HG03064 (cell line): ENCODE measurements around the gene PI4KA.
"Not testable (repeated sequence)": the region's sequence is repeated elsewhere in the genome, so short reads cannot be mapped to it uniquely, and the experiment has no call there.

Experiments used
- ATAC-seq: cut with Tn5 transposase; IDR thresholded peaks from one replicate; pipeline ENCODE4 v1.9.1; 2021; ENCODE audit warnings: low read depth; ENCODE audit not compliant: unreplicated experiment

Gene PI4KA

DNA sequence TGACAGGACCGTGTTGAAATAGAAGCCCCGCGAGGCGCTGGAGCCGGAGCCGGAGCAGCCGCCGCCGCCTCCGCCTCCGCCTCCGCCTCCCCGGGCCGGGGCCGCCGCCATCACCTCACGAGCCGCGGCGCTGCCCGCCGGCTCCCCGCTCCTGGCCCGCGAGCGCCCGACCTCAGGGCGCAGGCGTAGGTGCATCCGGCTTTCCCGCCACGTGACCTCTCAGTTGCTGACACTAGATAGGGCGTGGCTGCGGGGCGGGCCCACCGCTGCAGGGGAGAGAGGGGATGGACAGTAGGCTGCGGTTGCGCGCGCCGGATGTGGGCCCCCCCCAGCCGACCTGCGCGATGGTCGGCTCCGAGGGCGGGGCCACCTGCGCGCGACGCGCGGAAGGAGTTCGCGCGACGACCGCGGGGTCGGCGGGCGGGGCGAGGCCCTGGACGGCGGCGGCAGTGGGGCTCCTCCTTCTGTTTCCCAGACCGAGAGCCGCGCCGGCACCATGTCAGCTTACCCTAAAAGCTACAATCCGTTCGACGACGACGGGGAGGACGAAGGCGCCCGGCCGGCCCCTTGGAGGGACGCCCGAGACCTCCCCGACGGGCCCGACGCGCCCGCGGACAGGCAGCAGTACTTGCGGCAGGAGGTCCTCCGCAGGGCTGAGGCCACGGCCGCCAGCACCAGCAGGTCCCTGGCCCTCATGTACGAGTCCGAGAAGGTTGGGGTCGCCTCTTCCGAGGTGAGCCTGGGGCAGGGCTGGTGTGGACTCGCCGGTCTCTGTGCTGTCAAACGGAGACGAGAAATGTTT is at the start of gene PI4KA, which contains the start of gene SNAP29:
PI4KA (minus strand) TSS at position 197 of the 802 bp plus-strand sequence; CDS start at position 111, 86 bp downstream.
SNAP29 (plus strand) TSS at position 393 of the 802 bp plus-strand sequence; CDS start at position 497, 104 bp downstream.
- peak; percentile 78 for ATAC-seq

DNA sequence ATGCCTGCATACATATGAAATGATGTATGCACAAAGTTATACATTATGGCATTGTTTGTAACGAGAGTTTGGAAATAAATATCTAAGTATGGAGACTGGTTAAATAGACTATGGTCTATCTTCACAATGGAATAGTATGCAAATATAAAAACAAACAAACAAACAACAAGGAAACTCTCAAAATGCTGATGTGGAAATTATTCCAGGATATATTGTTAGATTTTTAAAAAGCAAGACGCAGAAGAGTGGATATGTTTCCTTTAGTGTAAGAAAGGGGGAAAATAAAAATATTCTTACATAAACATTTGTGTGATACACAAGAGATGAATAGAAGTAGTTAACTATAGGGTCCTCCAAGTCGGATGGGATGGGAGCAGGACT is 47.8 kb upstream of the PI4KA start:
- no peak for ATAC-seq

GRCh38 chr22:20905415-20906386 is 47.1 kb upstream of the PI4KA start:
- no peak for ATAC-seq

- no peak for ATAC-seq
These were observed 46.4 kb upstream of the PI4KA start for GRCh38 chr22:20904980-20905355.

DNA sequence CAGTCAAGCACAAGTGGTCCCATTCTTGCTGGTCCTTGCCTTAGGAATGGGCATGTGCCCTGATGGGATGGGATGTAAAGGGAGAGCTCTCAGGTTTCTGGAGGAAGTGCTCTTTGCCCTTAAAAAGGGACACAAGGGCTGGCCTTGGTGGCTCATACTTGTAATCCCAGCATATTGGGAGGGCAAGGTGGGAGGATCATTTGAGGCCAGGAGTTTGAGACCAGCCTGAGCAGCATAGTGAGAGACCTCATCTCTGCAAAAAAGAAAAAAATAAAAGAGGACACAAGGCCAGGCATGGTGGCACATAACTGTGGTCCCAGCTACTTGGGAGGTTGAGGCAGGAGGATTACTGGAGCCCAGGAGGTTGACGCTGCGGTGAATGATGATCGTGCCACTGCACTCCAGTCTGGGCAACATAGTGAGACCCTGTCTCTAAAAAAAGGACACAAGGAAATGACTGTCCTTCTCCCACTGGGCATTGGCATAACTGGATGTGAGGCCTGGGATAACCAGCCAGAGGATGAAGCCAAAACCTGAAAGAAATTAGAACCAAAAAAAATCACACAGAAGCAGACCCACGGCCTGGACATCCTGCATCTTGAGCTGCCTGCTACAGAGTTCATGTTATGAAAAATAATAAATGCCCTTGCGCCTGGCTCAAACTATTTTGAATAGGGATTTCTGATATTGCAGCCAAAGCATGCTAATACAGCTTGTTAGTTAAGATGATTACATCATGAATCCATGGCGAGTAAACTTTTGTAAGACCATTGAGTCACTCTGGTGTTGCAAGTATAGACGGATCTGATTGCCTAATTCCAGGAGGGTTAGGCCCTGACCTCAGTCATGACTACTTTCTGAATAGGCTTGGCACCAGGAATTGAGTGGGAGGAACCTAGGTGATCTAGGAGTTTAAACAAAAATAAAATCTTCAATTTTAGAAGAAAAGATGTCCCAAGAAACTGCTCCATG is 45.7 kb upstream of the PI4KA start:
- no peak for ATAC-seq

GRCh38 chr22:20903093-20903492 is 44.5 kb upstream of the PI4KA start:
- no peak for ATAC-seq

DNA sequence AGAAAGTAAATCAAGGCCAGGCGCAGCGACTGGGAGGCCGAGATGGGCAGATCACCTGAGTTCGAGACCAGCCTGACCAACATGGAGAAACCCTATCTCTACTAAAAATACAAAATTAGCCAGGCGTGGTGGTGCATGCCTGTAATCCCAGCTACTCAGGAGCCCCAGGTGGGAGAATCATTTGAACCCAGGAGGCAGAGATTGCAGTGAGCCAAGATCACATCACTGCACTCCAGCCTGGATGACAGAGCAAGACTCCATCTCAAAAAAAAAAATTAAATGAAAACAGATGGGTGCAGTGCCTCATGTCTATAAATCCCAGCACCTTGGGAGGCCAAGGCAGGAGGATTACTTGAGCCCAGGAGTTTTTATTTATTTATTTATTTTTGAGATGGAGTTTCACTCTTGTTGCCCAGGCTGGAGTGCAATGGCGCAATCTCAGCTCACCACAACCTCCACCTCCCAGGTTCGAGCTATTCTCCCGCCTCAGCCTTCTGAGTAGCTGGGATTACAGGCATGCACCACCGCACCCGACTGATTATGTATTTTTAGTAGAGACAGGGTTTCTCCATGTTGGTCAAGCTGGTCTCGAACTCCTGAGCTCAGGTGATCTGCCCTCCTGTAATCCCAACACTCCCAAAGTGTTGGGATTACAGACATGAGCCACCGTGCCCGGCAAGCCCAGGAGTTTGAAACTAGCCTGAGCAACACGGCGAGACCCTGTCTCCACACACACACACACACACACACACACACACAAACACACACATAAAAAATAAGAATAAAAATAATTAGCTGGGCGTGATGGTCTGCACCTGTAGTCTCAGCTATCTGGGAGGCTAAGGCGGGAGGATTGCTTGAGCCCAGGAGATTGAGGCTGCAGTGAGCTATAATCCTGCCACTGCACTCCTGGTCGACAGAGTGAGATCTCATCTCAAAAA is 42.8 kb upstream of the PI4KA start:
- not testable (repeated sequence) for ATAC-seq

GRCh38 chr22:20899827-20900423 is 41.3 kb upstream of the PI4KA start:
- no peak for ATAC-seq

DNA sequence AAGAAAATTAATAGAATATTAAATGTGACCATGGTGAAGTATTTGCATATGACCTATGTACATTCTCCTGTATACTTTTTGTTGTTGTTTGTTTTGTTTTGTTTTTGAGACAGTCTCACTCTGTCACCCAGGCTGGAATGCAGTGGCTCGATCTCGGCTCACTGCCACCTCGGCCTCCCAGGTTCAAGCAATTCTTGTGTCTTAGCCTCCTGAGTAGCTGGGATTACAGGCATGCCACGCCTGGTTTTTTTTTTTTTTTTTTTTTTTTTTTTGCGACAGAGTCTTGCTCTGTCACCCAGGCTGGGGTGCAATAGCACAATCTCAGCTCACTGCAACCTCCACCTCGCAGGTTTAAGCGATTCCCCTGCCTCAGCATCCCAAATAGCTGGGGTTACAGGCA is 39.1 kb upstream of the PI4KA start:
- ATAC-seq: not testable (repeated sequence)

DNA sequence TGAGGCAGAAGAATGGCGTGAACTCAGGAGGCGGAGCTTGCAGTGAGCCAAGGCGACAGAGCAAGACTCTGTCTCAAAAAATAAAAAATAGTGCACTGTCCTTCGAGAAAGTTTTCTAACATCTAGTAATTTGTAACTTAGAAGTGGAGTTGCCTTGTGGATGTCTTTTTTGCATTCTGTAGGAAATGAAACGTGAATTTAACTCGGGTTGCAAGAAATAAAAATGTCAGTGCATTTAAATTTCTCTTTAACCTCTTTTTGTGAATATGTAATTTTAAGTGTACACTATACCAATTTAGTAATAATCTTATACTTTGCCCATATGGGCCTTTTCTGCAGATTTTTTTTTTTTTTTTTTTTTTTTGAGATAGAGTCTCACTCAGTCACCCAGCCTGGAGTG is 32.4 kb upstream of the PI4KA start:
- ATAC-seq: no peak

DNA sequence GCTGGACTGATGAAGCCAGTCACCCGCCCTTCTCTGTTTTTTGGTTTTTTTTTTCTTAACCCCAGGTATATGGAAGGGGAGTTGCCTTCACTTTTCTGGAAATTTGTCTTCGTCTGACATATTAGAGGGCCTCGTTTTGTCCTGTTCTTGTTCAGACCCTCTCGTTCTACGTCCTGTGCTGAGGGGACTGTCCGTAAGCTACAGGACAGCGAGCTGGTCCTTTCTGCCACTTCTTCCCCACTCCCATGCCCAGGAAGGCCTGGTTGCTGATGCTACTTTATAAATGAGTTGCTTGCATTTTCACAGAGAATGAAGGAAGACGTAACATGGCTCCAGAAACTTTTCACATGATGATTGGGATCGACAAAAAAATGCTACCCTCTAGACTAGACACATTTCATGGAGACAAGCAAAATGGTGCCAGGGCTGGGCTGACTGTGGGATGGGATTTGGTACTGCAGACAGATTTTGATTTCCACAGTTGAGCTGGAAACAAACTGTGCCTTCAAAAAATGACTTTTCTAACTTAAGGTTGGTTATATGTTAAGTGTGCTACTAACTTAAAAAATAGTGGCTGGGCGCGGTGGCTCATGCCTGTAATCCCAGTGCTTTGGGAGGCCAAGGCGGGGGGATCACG is 31.4 kb upstream of the PI4KA start:
- ATAC-seq: no peak

- ATAC-seq: no peak
These were observed 30.6 kb upstream of the PI4KA start for GRCh38 chr22:20889025-20889704.

DNA sequence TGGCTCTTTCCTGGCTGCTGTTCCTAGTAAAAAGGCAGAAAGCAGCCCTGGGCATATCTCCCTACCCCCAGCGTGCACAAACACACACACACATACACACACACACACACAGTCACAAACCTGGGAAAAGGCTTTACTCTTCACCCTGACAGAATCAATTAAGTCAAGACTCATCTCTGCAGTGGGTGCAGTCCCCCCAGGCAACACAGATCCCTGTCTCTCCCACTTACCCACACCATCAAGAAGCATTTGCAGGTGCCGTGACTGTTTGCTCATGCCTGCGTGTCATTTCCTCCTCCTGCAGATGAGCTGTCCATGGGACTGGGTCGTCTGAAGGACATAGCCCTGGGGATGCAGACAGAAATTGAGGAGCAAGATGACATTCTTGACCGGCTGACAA is 28.8 kb upstream of the PI4KA start:
- ATAC-seq: no peak

DNA sequence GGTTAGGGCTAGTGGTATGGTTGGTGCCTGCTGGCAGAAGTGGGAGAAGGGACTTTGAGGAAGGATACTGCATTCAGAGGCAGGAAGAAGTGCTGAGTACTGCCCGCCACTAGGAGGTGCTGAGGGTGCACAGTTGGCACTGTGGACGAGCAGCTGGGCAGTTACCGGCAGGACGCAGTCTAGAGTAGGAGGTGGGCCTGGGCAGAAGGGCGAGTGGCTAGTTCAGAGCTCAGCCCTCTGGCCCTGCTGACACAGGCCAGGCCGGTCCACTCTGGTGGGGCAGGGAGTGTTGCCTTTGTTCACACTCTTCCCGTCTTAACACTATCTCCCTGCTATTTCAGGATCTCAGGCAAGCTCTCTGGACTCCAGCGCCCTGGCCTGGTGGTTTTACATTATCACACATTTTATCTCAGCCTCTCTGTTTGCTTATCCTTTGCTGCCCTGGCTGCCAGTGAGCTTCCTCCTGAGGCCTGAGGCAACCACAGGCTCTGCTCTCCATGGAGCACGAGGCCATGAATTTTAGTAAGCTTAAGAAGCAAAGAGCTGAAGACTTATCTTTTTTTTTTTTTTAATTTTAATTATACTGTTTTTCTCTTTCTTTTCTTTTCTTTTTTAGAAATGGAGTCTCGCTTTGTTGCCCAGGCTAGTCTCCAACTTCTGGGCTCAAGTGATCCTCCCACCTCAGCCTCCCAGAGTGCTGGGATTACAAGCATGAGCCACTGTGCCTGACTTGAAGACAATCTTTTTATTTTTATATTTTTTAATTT is 27.1 kb upstream of the PI4KA start:
- ATAC-seq: no peak

GRCh38 chr22:20885017-20885556 is 26.5 kb upstream of the PI4KA start:
- ATAC-seq: no peak

DNA sequence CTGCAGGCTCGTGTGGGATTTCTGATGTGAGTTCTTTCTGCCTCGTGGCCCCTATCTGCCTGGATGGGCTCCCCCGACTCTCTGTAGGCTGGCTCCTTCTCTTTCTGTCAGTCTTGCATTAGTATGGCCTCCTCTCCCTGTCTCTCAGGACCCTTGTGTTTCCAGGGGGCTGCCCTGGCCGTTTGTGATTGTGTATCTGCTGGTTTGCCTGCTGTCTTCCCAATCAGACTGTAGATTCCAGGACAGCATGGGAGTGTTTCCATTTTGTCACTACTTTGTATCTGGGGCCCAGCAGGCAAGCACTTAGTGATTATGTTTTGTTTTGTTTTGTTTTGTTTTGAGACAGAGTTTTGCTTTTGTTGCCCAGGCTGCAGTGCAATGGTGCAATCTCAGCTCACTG is 25.8 kb upstream of the PI4KA start:
- no peak for ATAC-seq

- no peak for ATAC-seq
These were observed 24.2 kb upstream of the PI4KA start for GRCh38 chr22:20882855-20883254.
